ENCODE data around the gene C1orf21.

DNA sequence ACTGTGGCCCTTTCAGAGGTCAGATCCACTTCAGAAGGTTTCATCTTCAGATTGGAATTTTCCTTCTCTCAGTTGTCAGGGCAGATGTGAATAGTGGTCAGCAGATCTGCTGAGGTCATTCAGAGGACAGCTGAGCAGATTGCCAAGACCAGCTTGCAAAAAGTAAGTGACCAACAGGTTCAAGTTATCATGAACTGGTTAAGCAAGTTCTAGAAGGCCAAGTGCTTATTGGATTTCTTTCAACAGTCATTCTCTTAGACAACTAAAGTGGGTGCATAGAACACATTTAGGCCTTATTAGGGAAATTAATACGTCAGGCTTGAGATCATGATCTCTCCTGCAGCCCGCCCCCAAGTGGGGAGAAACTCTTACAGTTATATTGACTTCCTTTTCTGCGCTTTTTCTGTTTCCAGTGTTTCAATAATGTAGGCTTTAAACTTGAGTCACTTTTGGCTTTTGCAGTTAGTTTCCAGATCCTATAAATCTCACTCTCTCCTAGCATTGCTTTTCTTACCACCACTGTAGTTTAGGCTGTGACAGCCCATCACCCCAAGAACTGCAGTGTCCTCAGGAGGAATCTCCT lies 96.4 kb downstream of the C1orf21 start:
- TF ChIP-seq POLR2A (IDR thresholded peaks at IDR 0.05): no peak
- TF ChIP-seq, protein P1, sequence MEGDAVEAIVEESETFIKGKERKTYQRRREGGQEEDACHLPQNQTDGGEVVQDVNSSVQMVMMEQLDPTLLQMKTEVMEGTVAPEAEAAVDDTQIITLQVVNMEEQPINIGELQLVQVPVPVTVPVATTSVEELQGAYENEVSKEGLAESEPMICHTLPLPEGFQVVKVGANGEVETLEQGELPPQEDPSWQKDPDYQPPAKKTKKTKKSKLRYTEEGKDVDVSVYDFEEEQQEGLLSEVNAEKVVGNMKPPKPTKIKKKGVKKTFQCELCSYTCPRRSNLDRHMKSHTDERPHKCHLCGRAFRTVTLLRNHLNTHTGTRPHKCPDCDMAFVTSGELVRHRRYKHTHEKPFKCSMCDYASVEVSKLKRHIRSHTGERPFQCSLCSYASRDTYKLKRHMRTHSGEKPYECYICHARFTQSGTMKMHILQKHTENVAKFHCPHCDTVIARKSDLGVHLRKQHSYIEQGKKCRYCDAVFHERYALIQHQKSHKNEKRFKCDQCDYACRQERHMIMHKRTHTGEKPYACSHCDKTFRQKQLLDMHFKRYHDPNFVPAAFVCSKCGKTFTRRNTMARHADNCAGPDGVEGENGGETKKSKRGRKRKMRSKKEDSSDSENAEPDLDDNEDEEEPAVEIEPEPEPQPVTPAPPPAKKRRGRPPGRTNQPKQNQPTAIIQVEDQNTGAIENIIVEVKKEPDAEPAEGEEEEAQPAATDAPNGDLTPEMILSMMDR (IDR thresholded peaks at IDR 0.05): no peak
